ENCODE data around the gene SDK1. TPM values are rescaled to one million over a fixed set of nuclear protein-coding genes. Genes with fewer than 3 reads are reported as not detected.

The SDK1 gene
- total and polyA plus RNA-seq, 2 donors (not counting 3 experiments of a cell fraction or from before 2014, with no cell fraction given) = 1.6 to 3.9 TPM

DNA sequence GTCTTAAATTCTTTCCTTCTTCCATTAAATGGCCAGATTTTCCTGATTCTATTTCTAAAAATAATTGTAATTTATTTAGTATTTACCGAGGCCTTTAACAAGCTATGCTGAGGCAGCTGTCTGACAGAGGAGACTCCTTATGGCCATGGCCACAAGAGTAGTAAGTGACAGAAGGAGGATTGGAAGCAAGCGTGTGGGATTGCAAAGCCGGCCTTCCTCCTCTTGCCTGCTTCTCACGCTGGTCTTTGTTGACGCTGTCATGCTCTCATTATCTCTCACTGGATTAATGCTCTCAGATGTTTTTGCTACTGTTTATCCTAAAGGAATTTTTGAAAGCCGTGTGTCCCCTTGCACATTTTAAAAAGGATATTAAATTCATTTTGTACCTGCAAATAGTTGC, 546.3 kb downstream of the SDK1 start:
- intact Hi-C loops (cut with micrococcal nuclease) (no loop called here), dilution Hi-C loops (cut with MboI; ENCODE audit: extremely low pct_ligation_motif_present, low sequenced_read_pairs) (no loop called here)
- ChIA-PET POLR2A (no interaction called here), CTCF (no interaction called here)
- Histone ChIP-seq H3K4me2 (ENCODE audit: insufficient read depth, low read length) (no peak overlapping the region), H2AFZ (ENCODE audit: low read depth, low read length) (no peak overlapping the region), H4K20me1 (replicated peaks; ENCODE audit: control insufficient read depth, extremely low read depth, insufficient read depth, low read length) (no peaks in the 10 kb centered on the region), H3K27me3 (ENCODE audit: control insufficient read depth in 2 of 2, insufficient read depth in 2 of 2, low read length in 2 of 2) (no peaks in the 10 kb centered on the region), H3K4me3 (replicated peaks in 1 of 3; ENCODE audit: insufficient read depth in 1 of 3, low read depth in 1 of 3, low read length in 3 of 3) (no peak overlapping the region), H3K36me3 (ENCODE audit: control insufficient read depth in 2 of 2, extremely low read depth in 1 of 2, insufficient read depth in 2 of 2, low read length in 2 of 2) (no peaks in the 10 kb centered on the region), H3K9ac (replicated peaks; ENCODE audit: extremely low read depth, insufficient read depth, low read length) (no peak overlapping the region), H3K27ac (ENCODE audit: insufficient read depth, low read depth, low read length) (no peak overlapping the region), H3K9me3 (replicated peaks; ENCODE audit: control insufficient read depth, insufficient read depth, low read length) (no peaks in the 10 kb centered on the region), H3K79me2 (ENCODE audit: control insufficient read depth, insufficient read depth, low read length) (no peaks in the 10 kb centered on the region), H3K9me1 (replicated peaks; ENCODE audit: control insufficient read depth, extremely low read depth, insufficient read depth, low read length) (no peaks in the 10 kb centered on the region), H3K4me1 (ENCODE audit: control insufficient read depth, extremely low read depth, insufficient read depth, low read length) (no peaks in the 10 kb centered on the region)
- BruUV-seq (replicated peaks) = no TSS peak
- DNase-seq (ENCODE audit: low read depth, low spot score) (no peak), FAIRE-seq (no peak)
- TF ChIP-seq, protein P1, sequence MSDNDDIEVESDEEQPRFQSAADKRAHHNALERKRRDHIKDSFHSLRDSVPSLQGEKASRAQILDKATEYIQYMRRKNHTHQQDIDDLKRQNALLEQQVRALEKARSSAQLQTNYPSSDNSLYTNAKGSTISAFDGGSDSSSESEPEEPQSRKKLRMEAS (IDR thresholded peaks at IDR 0.05; ENCODE audit: insufficient read depth, insufficient read length) = no peak
- TF ChIP-seq MYC (IDR thresholded peaks at IDR 0.05; ENCODE audit: low read depth, low read length) = no peak
- TF ChIP-seq POLR2A (IDR thresholded peaks at IDR 0.05; ENCODE audit: low read depth, low read length) = no peak
- no peak for TF ChIP-seq EZH2 (IDR thresholded peaks at IDR 0.05; ENCODE audit: borderline replicate concordance, low read depth, low read length, severe bottlenecking)
- TF ChIP-seq, protein P2, sequence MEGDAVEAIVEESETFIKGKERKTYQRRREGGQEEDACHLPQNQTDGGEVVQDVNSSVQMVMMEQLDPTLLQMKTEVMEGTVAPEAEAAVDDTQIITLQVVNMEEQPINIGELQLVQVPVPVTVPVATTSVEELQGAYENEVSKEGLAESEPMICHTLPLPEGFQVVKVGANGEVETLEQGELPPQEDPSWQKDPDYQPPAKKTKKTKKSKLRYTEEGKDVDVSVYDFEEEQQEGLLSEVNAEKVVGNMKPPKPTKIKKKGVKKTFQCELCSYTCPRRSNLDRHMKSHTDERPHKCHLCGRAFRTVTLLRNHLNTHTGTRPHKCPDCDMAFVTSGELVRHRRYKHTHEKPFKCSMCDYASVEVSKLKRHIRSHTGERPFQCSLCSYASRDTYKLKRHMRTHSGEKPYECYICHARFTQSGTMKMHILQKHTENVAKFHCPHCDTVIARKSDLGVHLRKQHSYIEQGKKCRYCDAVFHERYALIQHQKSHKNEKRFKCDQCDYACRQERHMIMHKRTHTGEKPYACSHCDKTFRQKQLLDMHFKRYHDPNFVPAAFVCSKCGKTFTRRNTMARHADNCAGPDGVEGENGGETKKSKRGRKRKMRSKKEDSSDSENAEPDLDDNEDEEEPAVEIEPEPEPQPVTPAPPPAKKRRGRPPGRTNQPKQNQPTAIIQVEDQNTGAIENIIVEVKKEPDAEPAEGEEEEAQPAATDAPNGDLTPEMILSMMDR (IDR thresholded peaks at IDR 0.05; ENCODE audit: extremely low read depth in 1 of 2, insufficient read depth in 1 of 2, low read depth in 1 of 2, low read length in 2 of 2) = no peak
- TF ChIP-seq FOS (IDR thresholded peaks at IDR 0.05; ENCODE audit: borderline replicate concordance, insufficient read depth, low read length) = no peak

DNA sequence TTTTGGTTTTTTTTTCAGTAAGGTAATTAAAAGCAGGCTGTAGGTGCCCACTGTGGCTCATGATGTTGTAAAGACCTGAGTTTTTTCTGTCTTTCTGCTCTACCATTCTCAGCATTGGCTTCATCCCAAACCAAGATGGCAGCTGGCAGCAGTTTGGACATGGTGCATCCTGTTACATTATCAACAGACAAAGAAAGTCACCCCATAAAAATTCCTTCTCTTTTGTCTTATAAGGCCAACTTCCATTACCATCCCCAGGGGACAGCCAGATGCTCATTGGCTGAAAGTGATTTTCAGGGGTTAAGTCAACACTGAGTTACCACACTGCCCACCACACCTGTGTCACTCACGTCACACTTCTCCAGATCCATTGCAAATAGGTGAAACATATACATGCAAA, 558.4 kb downstream of the SDK1 start:
- DNase-seq (ENCODE audit: low read depth, low spot score) = no peak
- no TSS peak for BruUV-seq (replicated peaks)
- no peak for TF ChIP-seq MYC (IDR thresholded peaks at IDR 0.05; ENCODE audit: low read depth, low read length)
- TF ChIP-seq POLR2A (IDR thresholded peaks at IDR 0.05; ENCODE audit: low read depth, low read length) = no peak
- TF ChIP-seq POLR2AphosphoS5 (IDR thresholded peaks at IDR 0.05; ENCODE audit: insufficient read depth, low read depth, low read length) = no peak
- no peak for TF ChIP-seq FOS (IDR thresholded peaks at IDR 0.05; ENCODE audit: borderline replicate concordance, insufficient read depth, low read length)
- TF ChIP-seq, protein P1 (IDR thresholded peaks at IDR 0.05; ENCODE audit: insufficient read depth, insufficient read length) = no peak
- TF ChIP-seq GATA2 (IDR thresholded peaks at IDR 0.05; ENCODE audit: insufficient read depth, insufficient read length, low read depth, low read length) = no peak
- TF ChIP-seq JUN (IDR thresholded peaks at IDR 0.05; ENCODE audit: borderline replicate concordance, insufficient read depth, insufficient read length, low read depth) = no peak
- no peak for TF ChIP-seq EZH2 (IDR thresholded peaks at IDR 0.05; ENCODE audit: borderline replicate concordance, low read depth, low read length, severe bottlenecking)
- TF ChIP-seq, protein P2 (IDR thresholded peaks at IDR 0.05; ENCODE audit: extremely low read depth in 1 of 2, insufficient read depth in 1 of 2, low read depth in 1 of 2, low read length in 2 of 2) = no peak
- Histone ChIP-seq H3K79me2 (ENCODE audit: control insufficient read depth, insufficient read depth, low read length) (no peaks in the 10 kb centered on the region), H2AFZ (ENCODE audit: low read depth, low read length) (no peak overlapping the region), H3K9me3 (replicated peaks; ENCODE audit: control insufficient read depth, insufficient read depth, low read length) (no peaks in the 10 kb centered on the region), H3K4me2 (ENCODE audit: insufficient read depth, low read length) (no peak overlapping the region), H4K20me1 (replicated peaks; ENCODE audit: control insufficient read depth, extremely low read depth, insufficient read depth, low read length) (no peaks in the 10 kb centered on the region), H3K27me3 (ENCODE audit: control insufficient read depth in 2 of 2, insufficient read depth in 2 of 2, low read length in 2 of 2) (no peaks in the 10 kb centered on the region), H3K27ac (ENCODE audit: insufficient read depth, low read depth, low read length) (no peak overlapping the region), H3K4me1 (ENCODE audit: control insufficient read depth, extremely low read depth, insufficient read depth, low read length) (no peaks in the 10 kb centered on the region), H3K9ac (replicated peaks; ENCODE audit: extremely low read depth, insufficient read depth, low read length) (no peak overlapping the region), H3K9me1 (replicated peaks; ENCODE audit: control insufficient read depth, extremely low read depth, insufficient read depth, low read length) (no peaks in the 10 kb centered on the region), H3K36me3 (ENCODE audit: control insufficient read depth in 2 of 2, extremely low read depth in 1 of 2, insufficient read depth in 2 of 2, low read length in 2 of 2) (no peaks in the 10 kb centered on the region), H3K4me3 (replicated peaks in 1 of 3; ENCODE audit: insufficient read depth in 1 of 3, low read depth in 1 of 3, low read length in 3 of 3) (no peak overlapping the region)
- ChIA-PET CTCF (no interaction called here), POLR2A (no interaction called here)
- no peak for FAIRE-seq
- intact Hi-C loops (cut with micrococcal nuclease) = no loop called here
- dilution Hi-C loops (cut with MboI; ENCODE audit: extremely low pct_ligation_motif_present, low sequenced_read_pairs) = no loop called here

Data from endothelial cell of umbilical vein (primary cell).